WTC11 (cell line): ENCODE measurements around the gene RNU1-2. TPM values are rescaled to one million over a fixed set of nuclear protein-coding genes. Genes with fewer than 3 reads are reported as not detected.
"Not testable (repeated sequence)": the region's sequence is repeated elsewhere in the genome, so short reads cannot be mapped to it uniquely, and the experiment has no call there.

Source experiments
- ATAC-seq: fragments of 200-7000 bp; cut with Tn5 transposase; 2 replicates; pipeline ENCODE4 v1.10.0; 2021; ENCODE audit warnings: mild to moderate bottlenecking, moderate library complexity
- CTCF ChIA-PET: fragments of 300-600 bp; sonication (Branson Sonifier 250); formaldehyde crosslinking; loops from one replicate; lab custom pipeline; 2021; ENCODE audit warnings: antibody characterized with exemption; lab: Charles Lee
- POLR2A ChIA-PET: fragments of 350-600 bp; sonication (Branson Sonifier 250); formaldehyde crosslinking; loops from one replicate; lab custom pipeline; 2021; ENCODE audit warnings: antibody characterized with exemption; lab: Charles Lee
- DNase-seq: peaks from one replicate; pipeline ENCODE4 v3.0.0; 2021; ENCODE audit warnings: low spot score
- H3K27ac Mint-ChIP-seq: 2 replicates; pipeline ENCODE4 v1.8.0; 2021; ENCODE audit warnings: mixed read lengths
- H3K27me3 Mint-ChIP-seq: 2 replicates; pipeline ENCODE4 v1.8.0; 2021; ENCODE audit warnings: low read depth, mild to moderate bottlenecking, moderate library complexity, mixed read lengths
- H3K36me3 Mint-ChIP-seq: 2 replicates; pipeline ENCODE4 v1.8.0; 2021; ENCODE audit warnings: mixed read lengths
- H3K4me1 Mint-ChIP-seq: 2 replicates; pipeline ENCODE4 v1.8.0; 2022; ENCODE audit warnings: mixed read lengths
- H3K4me3 Mint-ChIP-seq: 2 replicates; pipeline ENCODE4 v1.8.0; 2021; ENCODE audit warnings: mild to moderate bottlenecking, moderate library complexity, mixed read lengths
- H3K9me3 Mint-ChIP-seq: 2 replicates; pipeline ENCODE4 v1.8.0; 2021; ENCODE audit warnings: mixed read lengths
- CREB1 ChIP-seq: sonication (generic); formaldehyde crosslinking; IDR thresholded peaks from 2 replicates; pipeline ENCODE4 v1.8.0; 2023; ENCODE audit warnings: mild to moderate bottlenecking, missing genetic modification reagents
- CREM ChIP-seq: sonication (generic); formaldehyde crosslinking; IDR thresholded peaks from 2 replicates; pipeline ENCODE4 v1.8.1; 2022; ENCODE audit warnings: mild to moderate bottlenecking, missing genetic modification reagents, moderate library complexity
- FOXP1 ChIP-seq: sonication (generic); formaldehyde crosslinking; IDR thresholded peaks from 2 replicates; pipeline ENCODE4 v1.8.0; 2022; ENCODE audit warnings: missing genetic modification reagents, mild to moderate bottlenecking, moderate library complexity, borderline replicate concordance
- IRF1 ChIP-seq: sonication (generic); formaldehyde crosslinking; IDR thresholded peaks from 2 replicates; pipeline ENCODE4 v1.8.0; 2023; ENCODE audit warnings: missing genetic modification reagents
- KAT7 ChIP-seq: sonication (generic); formaldehyde crosslinking; IDR thresholded peaks from 2 replicates; pipeline ENCODE4 v1.8.1; 2023; ENCODE audit warnings: missing genetic modification reagents, mild to moderate bottlenecking, borderline replicate concordance
- MAX ChIP-seq: sonication (generic); formaldehyde crosslinking; IDR thresholded peaks from 2 replicates; pipeline ENCODE4 v1.8.0; 2022; ENCODE audit warnings: mild to moderate bottlenecking, missing genetic modification reagents
- MYBL2 ChIP-seq: sonication (generic); formaldehyde crosslinking; IDR thresholded peaks from 2 replicates; pipeline ENCODE4 v1.8.1; 2023; ENCODE audit warnings: mild to moderate bottlenecking, moderate library complexity, missing genetic modification reagents
- RORB ChIP-seq: fragments of 250-450 bp; sonication (Bioruptor Pico); IDR thresholded peaks from 2 replicates; pipeline ENCODE4 v1.9.0; 2021; ENCODE audit warnings: mild to moderate bottlenecking
- SMAD3 ChIP-seq: sonication (generic); formaldehyde crosslinking; IDR thresholded peaks from 2 replicates; pipeline ENCODE4 v1.8.0; 2022; ENCODE audit warnings: missing genetic modification reagents, mild to moderate bottlenecking, borderline replicate concordance
- SMAD4 ChIP-seq: sonication (generic); formaldehyde crosslinking; IDR thresholded peaks from 2 replicates; pipeline ENCODE4 v1.8.0; 2022; ENCODE audit warnings: mild to moderate bottlenecking, missing genetic modification reagents
- TCF7 ChIP-seq: sonication (generic); formaldehyde crosslinking; IDR thresholded peaks from 2 replicates; pipeline ENCODE4 v1.8.0; 2022; ENCODE audit warnings: mild to moderate bottlenecking, low read depth, missing genetic modification reagents, moderate library complexity
- TEAD1 ChIP-seq: sonication (generic); formaldehyde crosslinking; IDR thresholded peaks from 2 replicates; pipeline ENCODE4 v1.8.0; 2022; ENCODE audit warnings: mild to moderate bottlenecking, missing genetic modification reagents
- USF1 ChIP-seq: sonication (generic); formaldehyde crosslinking; IDR thresholded peaks from 2 replicates; pipeline ENCODE4 v1.8.0; 2022; ENCODE audit warnings: mild to moderate bottlenecking, missing genetic modification reagents
- ZNF121 ChIP-seq: sonication (generic); formaldehyde crosslinking; IDR thresholded peaks from 2 replicates; pipeline ENCODE4 v1.8.0; 2023; ENCODE audit warnings: missing genetic modification reagents
- ZNF232 ChIP-seq: sonication (generic); formaldehyde crosslinking; IDR thresholded peaks from 2 replicates; pipeline ENCODE4 v1.8.0; 2022; ENCODE audit warnings: mild to moderate bottlenecking, missing genetic modification reagents
- ZNF425 ChIP-seq: fragments of 250-450 bp; sonication (Bioruptor Pico); conservative IDR thresholded peaks from 2 replicates; pipeline ENCODE4 v1.9.0; 2021; ENCODE audit warnings: mild to moderate bottlenecking
- total RNA-seq: library from RNA; stranded (reverse); gene quantifications from 3 replicates; pipeline ENCODE4 v1.2.3, GENCODE V29; 2021
- TF ChIP-seq, protein P1 (sequence below): fragments of 250-450 bp; sonication (Bioruptor Pico); IDR thresholded peaks from 2 replicates; pipeline ENCODE4 v1.9.0; 2021; ENCODE audit warnings: mild to moderate bottlenecking
- TF ChIP-seq, protein P2 (sequence below): sonication (generic); formaldehyde crosslinking; IDR thresholded peaks from 2 replicates; pipeline ENCODE4 v1.8.1; 2023; ENCODE audit warnings: mild to moderate bottlenecking, moderate library complexity, missing genetic modification reagents

The RNU1-2 gene
- total RNA-seq, 1 experiment from 2014 or later, result 1,197 TPM

- H3K27me3 Mint-ChIP-seq, H3K9me3 Mint-ChIP-seq, ATAC-seq, H3K27ac Mint-ChIP-seq, H3K36me3 Mint-ChIP-seq, H3K4me3 Mint-ChIP-seq, POLR2A ChIA-PET, H3K4me1 Mint-ChIP-seq: not testable (repeated sequence)
- CTCF ChIA-PET, result interaction anchor here (1.1 kb wide), 1 partner anchor 10 kb away, joined by 3 read pairs; the partner anchor contains the start of gene CROCC
- DNase-seq, result peak; percentile 46
Measured at GRCh38 chr1:16911851-16912721, 16.3 kb downstream of the RNU1-2 start.

- CTCF ChIA-PET, H3K27ac Mint-ChIP-seq, ATAC-seq, DNase-seq, H3K4me1 Mint-ChIP-seq, POLR2A ChIA-PET, H3K36me3 Mint-ChIP-seq, H3K27me3 Mint-ChIP-seq, H3K9me3 Mint-ChIP-seq: not testable (repeated sequence)
- peak overlapping the region; percentile 67 for H3K4me3 Mint-ChIP-seq
Measured at GRCh38 chr1:16912742-16913141, 17.0 kb downstream of the RNU1-2 start.

- DNase-seq (no peak), ATAC-seq (no peak)
- ChIA-PET POLR2A (no interaction called here), CTCF (no interaction called here)
- Mint-ChIP-seq H3K4me1 (peaks cover 8% of the 10 kb centered on the region), H3K36me3 (no peaks in the 10 kb centered on the region), H3K27me3 (peaks cover 7% of the 10 kb centered on the region; the same call in 1 of the 2 replicates), H3K27ac (peak overlapping the region; percentile 53; the same call in 1 of the 2 replicates), H3K4me3 (peak overlapping the region; percentile 67), H3K9me3 (no peaks in the 10 kb centered on the region)
- TF ChIP-seq SMAD4 (no peak), CREB1 (CRISPR knock-in tag) (no peak), USF1 (0 out of 2 replicates have a peak, but pooled peaks have one; percentile 23), IRF1 (CRISPR knock-in tag) (peak; percentile 58; the same call in 1 of the 2 replicates), SMAD3 (no peak), MYBL2 (CRISPR knock-in tag) (peak; percentile 18; the same call in 1 of the 2 replicates), ZNF425 (CRISPR knock-in tag) (no peak), ZNF121 (CRISPR knock-in tag) (peak; percentile 58; the same call in 1 of the 2 replicates), RORB (CRISPR knock-in tag) (no peak), TEAD1 (0 out of 2 replicates have a peak, but pooled peaks have one; percentile 22)
- TF ChIP-seq, protein P1, sequence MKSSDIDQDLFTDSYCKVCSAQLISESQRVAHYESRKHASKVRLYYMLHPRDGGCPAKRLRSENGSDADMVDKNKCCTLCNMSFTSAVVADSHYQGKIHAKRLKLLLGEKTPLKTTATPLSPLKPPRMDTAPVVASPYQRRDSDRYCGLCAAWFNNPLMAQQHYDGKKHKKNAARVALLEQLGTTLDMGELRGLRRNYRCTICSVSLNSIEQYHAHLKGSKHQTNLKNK (CRISPR knock-in tag), result no peak
Measured at GRCh38 chr1:16913181-16913832, 17.5 kb downstream of the RNU1-2 start.

GRCh38 chr1:16913833-16914662, 18.3 kb downstream of the RNU1-2 start:
- POLR2A ChIA-PET, result no interaction called here
- Mint-ChIP-seq H3K36me3 (no peaks in the 10 kb centered on the region), H3K4me1 (peaks cover 8% of the 10 kb centered on the region), H3K27ac (peak overlapping the region; percentile 53; the same call in 1 of the 2 replicates), H3K4me3 (peak overlapping the region; percentile 72), H3K27me3 (peaks cover 7% of the 10 kb centered on the region; the same call in 1 of the 2 replicates), H3K9me3 (no peaks in the 10 kb centered on the region)
- ATAC-seq (peak; percentile 93), DNase-seq (peak; percentile 90)
- CTCF ChIA-PET, result interaction anchor here (1.0 to 2.2 kb wide), 2 partner anchors 11 to 293 kb away, joined by 3 to 8 read pairs; no protein-coding TSS in a partner anchor
- TF ChIP-seq FOXP1 (CRISPR knock-in tag) (peak; percentile 48), ZNF232 (CRISPR knock-in tag) (peak; percentile 76), MAX (peak; percentile 77; the same call in 1 of the 2 replicates), TCF7 (CRISPR knock-in tag) (no peak), CREM (CRISPR knock-in tag) (peak; percentile 28; the same call in 1 of the 2 replicates), KAT7 (CRISPR knock-in tag) (peak; percentile 49; the same call in 1 of the 2 replicates)
- TF ChIP-seq, protein P2, sequence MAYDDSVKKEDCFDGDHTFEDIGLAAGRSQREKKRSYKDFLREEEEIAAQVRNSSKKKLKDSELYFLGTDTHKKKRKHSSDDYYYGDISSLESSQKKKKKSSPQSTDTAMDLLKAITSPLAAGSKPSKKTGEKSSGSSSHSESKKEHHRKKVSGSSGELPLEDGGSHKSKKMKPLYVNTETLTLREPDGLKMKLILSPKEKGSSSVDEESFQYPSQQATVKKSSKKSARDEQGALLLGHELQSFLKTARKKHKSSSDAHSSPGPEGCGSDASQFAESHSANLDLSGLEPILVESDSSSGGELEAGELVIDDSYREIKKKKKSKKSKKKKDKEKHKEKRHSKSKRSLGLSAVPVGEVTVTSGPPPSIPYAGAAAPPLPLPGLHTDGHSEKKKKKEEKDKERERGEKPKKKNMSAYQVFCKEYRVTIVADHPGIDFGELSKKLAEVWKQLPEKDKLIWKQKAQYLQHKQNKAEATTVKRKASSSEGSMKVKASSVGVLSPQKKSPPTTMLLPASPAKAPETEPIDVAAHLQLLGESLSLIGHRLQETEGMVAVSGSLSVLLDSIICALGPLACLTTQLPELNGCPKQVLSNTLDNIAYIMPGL, result peak; percentile 38; the same call in 1 of the 2 replicates
